ENCODE results near the gene LMNTD2. TPM values are rescaled to one million over a fixed set of nuclear protein-coding genes. Genes with fewer than 3 reads are reported as not detected.
"Not testable (repeated sequence)": the region's sequence is repeated elsewhere in the genome, so short reads cannot be mapped to it uniquely, and the experiment has no call there.

LMNTD2 gene
- total RNA-seq, 2 donors from 2014 or later: 0.43 to 0.56 TPM

- intact Hi-C loops (cut with DNase I): no loop called here
- no peak for DNase-seq (ENCODE audit: low spot score)
Measured at GRCh38 chr11:521177-521688, 39.3 kb downstream of the LMNTD2 start.

DNA sequence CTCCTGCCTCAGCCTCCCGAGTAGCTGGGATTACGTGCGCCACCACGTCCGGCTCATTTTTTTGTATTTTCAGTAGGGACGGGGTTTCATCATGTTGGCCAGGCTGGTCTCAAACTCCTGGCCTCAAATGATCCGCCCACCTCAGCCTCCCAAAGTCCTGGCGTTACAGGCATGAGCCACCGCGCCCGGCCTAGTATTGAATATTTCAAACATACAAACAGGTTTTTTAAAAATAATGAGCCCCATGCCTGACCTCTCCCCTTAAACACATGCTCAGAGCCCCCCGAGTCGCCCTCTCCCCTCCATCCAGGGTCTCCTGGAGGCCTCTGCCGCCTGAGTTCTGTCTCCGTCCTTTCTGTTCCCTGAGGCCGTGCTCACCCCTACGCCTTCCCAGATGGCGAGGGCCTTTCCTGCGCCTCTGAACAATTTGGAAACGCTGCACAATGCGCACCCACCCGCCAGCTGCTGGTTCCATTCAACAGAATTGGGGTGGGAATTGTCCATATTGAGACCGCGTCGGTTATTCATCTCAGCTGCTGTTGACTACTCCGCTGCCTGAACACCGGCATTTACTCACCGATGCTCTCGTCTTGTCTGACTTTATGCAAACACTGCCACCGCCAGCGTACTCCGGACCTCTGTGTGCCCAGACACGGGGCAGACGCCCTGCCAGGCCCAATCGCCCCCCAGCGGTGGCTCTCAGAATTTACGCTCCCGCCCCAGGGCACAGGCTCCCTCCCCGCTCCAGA, 39.9 kb downstream of the LMNTD2 start:
- DNase-seq (ENCODE audit: low spot score): peak; percentile 80

DNA sequence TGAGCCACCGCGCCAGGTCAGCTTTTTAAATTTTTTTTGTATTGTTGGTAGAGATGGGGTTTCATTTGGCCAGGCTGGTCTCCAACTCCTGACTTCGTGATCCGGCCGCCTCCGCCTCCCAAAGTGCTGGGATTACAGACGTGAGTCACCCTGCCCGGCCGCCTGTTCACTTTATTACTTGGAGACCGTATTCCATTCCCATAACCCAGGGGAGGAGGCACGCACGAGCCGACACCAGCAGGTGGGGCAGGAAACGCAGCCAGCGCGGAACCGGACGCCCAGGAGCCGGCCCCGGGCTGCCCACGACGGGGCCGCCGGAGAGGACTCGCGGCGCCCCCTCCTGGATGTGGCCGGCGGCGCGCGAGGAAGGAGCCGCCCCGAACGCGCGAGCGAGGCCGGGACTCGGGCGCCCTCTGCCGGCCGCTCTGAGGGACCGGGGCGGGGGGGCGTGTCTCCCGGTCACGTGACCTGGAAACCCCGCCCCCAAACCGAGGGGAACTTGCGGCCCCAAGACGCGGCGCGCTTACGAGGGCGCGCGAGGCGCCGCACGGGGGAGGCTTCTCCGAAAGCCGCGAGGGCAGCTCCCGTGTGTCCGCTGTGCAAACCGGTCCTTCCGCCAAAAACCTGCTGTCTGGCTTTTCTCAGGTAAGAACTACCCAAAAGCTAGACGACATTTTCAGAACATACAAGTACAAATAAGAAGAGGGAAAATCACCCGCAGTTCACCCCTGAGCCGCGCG, 41.9 kb downstream of the LMNTD2 start:
- intact Hi-C loops (cut with DNase I): no loop called here

More for the DNA sequence above, 39.9 kb downstream of the LMNTD2 start:
- intact Hi-C loops (cut with DNase I): no loop called here

GRCh38 chr11:516918-517685, 43.4 kb downstream of the LMNTD2 start:
- DNase-seq (ENCODE audit: low spot score): peak; percentile 84
- intact Hi-C loops (cut with DNase I): not testable (repeated sequence)

More for the DNA sequence above, 41.9 kb downstream of the LMNTD2 start:
- DNase-seq (ENCODE audit: low spot score): peak; percentile 98

- no peak for DNase-seq (ENCODE audit: low spot score)
- intact Hi-C loops (cut with DNase I): no loop called here
Measured at GRCh38 chr11:516400-516799, 44.1 kb downstream of the LMNTD2 start.

DNA sequence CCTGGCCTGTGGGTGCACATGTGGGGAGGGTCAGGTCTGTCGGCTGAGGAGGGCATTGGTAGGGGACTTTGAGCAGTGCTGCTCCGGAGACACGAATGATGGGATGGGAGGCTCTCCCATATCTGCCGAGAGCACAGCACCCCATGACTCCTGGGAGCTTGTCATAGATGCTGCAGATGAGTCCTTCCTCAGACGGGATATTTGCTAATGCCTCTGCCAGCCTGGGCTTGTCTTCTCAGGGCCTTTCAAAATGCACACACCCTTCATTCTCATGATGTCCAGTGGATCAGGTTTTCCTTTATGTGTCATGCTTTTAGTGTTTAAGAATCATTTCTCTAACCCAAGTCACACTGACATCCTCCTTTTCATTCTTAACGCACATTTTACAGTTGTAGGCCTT, 45.4 kb downstream of the LMNTD2 start:
- intact Hi-C loops (cut with DNase I): no loop called here
- DNase-seq (ENCODE audit: low spot score): no peak

- intact Hi-C loops (cut with DNase I): no loop called here
- DNase-seq (ENCODE audit: low spot score): no peak
Measured at GRCh38 chr11:514606-515005, 45.9 kb downstream of the LMNTD2 start.

DNA sequence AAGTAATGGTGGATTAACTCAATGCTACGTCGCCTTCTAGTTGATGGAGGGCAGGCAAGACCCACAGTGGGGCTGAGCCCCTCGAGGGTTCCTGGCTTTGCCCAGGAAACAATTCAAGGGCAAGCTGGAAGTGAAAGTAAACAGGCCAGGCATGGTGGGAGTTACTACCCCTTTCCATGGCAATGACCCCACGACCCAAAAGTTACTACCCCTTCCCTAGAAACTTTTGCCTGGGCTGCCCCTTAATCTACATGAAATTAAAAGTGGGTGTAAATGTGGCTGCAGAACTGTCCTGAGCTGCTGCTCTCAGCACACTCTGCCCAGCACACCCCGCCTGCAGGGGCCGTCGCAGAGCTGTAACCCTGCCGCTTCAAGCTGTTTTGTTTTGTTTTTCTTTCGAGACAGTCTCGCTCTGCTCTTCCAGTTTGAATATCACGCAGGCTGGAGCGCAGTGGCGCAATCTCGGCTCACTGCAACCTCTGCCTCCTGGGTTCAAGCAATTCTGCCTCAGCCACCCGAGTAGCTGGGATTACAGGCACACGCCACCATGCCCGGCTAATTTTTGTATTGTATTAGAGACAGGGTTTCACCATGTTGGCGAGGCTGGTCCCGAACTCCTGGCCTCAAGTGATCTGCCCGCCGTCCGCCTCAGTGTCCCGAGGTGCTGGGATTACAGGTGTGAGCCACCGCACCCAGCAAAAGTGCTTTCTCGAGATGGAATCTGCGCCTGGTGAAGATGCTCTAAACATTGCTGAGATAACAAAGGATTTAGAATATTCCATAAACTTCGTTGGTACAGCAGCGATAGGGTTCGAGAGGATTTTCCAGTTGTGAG, 47.6 kb downstream of the LMNTD2 start:
- intact Hi-C loops (cut with DNase I): no loop called here

GRCh38 chr11:508956-509355, 51.6 kb downstream of the LMNTD2 start:
- intact Hi-C loops (cut with DNase I): no loop called here
- no peak for DNase-seq (ENCODE audit: low spot score)

More for the DNA sequence above, 47.6 kb downstream of the LMNTD2 start:
- no peak for DNase-seq (ENCODE audit: low spot score)

GRCh38 chr11:507727-508515, 52.6 kb downstream of the LMNTD2 start:
- intact Hi-C loops (cut with DNase I): no loop called here
- no peak for DNase-seq (ENCODE audit: low spot score)

GRCh38 chr11:506995-507726, 53.4 kb downstream of the LMNTD2 start, which contains the start of gene RNH1:
RNH1 (minus strand) TSS chr11:507242; CDS start chr11:502162, 5,080 bp downstream.
- DNase-seq (ENCODE audit: low spot score): peak; percentile 100
- intact Hi-C loops (cut with DNase I): no loop called here

GRCh38 chr11:506238-506994, 54.1 kb downstream of the LMNTD2 start:
- DNase-seq (ENCODE audit: low spot score): peak; percentile 100
- intact Hi-C loops (cut with DNase I): no loop called here

GRCh38 chr11:504994-505344, 55.6 kb downstream of the LMNTD2 start:
- DNase-seq (ENCODE audit: low spot score): no peak
- intact Hi-C loops (cut with DNase I): loop anchor here in 1 of 2 donors (5.0 kb wide), 1 partner anchor 208 kb away; the partner anchor contains the start of gene IFITM5
